Transverse colon (tissue), 4 donors: ENCODE measurements around the gene MRAS. TPM values are rescaled to one million over a fixed set of nuclear protein-coding genes. Genes with fewer than 3 reads are reported as not detected.

Source experiments
- DNase-seq: peaks from one replicate; pipeline ENCODE4 v3.0.0-alpha.2; 2019
- H3K27ac ChIP-seq, 4 donors: fragments of 200-600 bp; sonication (generic); 2 replicates each; pipeline ENCODE4 v1.5.1; 2016 to 2018; ENCODE audit warnings: inconsistent platforms in 4 of 4
- H3K27me3 ChIP-seq: fragments of 200-600 bp; sonication (generic); 2 replicates; pipeline ENCODE4 v1.5.1; 2017; ENCODE audit warnings: inconsistent platforms
- H3K36me3 ChIP-seq, 4 donors: fragments of 200-600 bp; sonication (generic); 2 replicates each; pipeline ENCODE4 v1.5.1; 2017 to 2019; ENCODE audit warnings: inconsistent platforms in 4 of 4
- H3K4me1 ChIP-seq, 4 donors: fragments of 200-600 bp; sonication (generic); 2 replicates each; pipeline ENCODE4 v1.5.1; 2017 to 2020; ENCODE audit warnings: inconsistent platforms in 4 of 4
- H3K4me3 ChIP-seq, 4 donors: fragments of 200-600 bp; sonication (generic); 1 replicate in 1 of 4; 2 replicates in 3 of 4; pipeline versions ENCODE4 v1.5.1 to v1.6.1; 2017 to 2019; ENCODE audit warnings: inconsistent platforms in 4 of 4
- H3K9me3 ChIP-seq, 2 donors: fragments of 200-600 bp; sonication (generic); 2 replicates each; pipeline ENCODE4 v1.5.1; 2017 to 2019; ENCODE audit warnings: inconsistent platforms in 2 of 2
- CTCF ChIP-seq, 5 experiments: fragments of 200-600 bp in 3 of 5; fragments of 450-650 bp in 2 of 5; sonication (generic) in 3 of 5; IDR thresholded peaks; 1 replicate in 2 of 5; 2 replicates in 3 of 5; pipeline ENCODE4 v1.5.1; 2016 to 2017; ENCODE audit warnings: antibody characterized with exemption in 5 of 5, inconsistent platforms in 3 of 5, mild to moderate bottlenecking in 2 of 5, moderate library complexity in 1 of 5
- EP300 ChIP-seq: sonication (generic); formaldehyde crosslinking; IDR thresholded peaks from one replicate; pipeline ENCODE4 v1.6.1; 2017; ENCODE audit warnings: antibody characterized with exemption, low read depth
- POLR2A ChIP-seq: fragments of 450-650 bp; IDR thresholded peaks from one replicate; pipeline ENCODE4 v1.6.1; 2016; ENCODE audit warnings: antibody characterized with exemption, mild to moderate bottlenecking, moderate library complexity
- POLR2AphosphoS5 ChIP-seq, 3 donors: sonication (generic); formaldehyde crosslinking; IDR thresholded peaks; one replicate each; pipeline ENCODE4 v1.6.1; 2016; ENCODE audit warnings: antibody characterized with exemption in 3 of 3
- WGBS, 2 donors: methylation state at CpG; one replicate each; pipeline ENCODE4 v1.1.5; 2018; ENCODE audit warnings: low coverage in 1 of 2; 5-methylcytosine and 5-hydroxymethylcytosine counted together
- in situ Hi-C, 4 donors: fragments of 200-750 bp; cut with MboI; loops; one replicate each; pipeline versions ENCODE4 v1.15.0 to v1.15.1; 2017; ENCODE audit warnings: low sequenced_read_pairs in 3 of 4, low pct_ligation_motif_present in 1 of 4, low pct_unique_long_range_greater_than_20kb in 1 of 4
- intact Hi-C: fragments of 100-400 bp; cut with DNase I; formaldehyde crosslinking; loops from one replicate; pipeline ENCODE4 v1.15.1; 2023; ENCODE audit warnings: low total_unique reads
- total RNA-seq, 4 donors: library from RNA; depleted of rRNA; stranded (reverse); fragments of >200 nt; gene quantifications; one replicate each; pipeline ENCODE4 v1.1.0, GENCODE V29; 2016

Gene MRAS
- total RNA-seq, 4 donors from 2014 or later: 3.0 to 9.6 (median 6.3) TPM

GRCh38 chr3:138331143-138331894, 17.1 kb upstream of the MRAS start:
- H3K27ac ChIP-seq: no peak overlapping the region
- H3K27me3 ChIP-seq: no peaks in the 10 kb centered on the region
- H3K4me3 ChIP-seq: no peak overlapping the region
- peaks cover 0 to 13% (median 8%) of the 10 kb centered on the region in 4 donors for H3K4me1 ChIP-seq
- TF ChIP-seq CTCF (IDR thresholded peaks at IDR 0.05) (no peak), EP300 (no peak), POLR2AphosphoS5 (IDR thresholded peaks at IDR 0.05) (no peak), POLR2A (no peak)
- in situ Hi-C loops (loop anchor here in 1 of 4 donors (10.0 kb wide), 1 partner anchor 263 kb away; the partner anchor contains the start of gene CEP70), intact Hi-C loops (no loop called here)
- H3K9me3 ChIP-seq: no peaks in the 10 kb centered on the region
- H3K36me3 ChIP-seq: no peaks in the 10 kb centered on the region
- no peak for DNase-seq
- 69 to 90% methylated on average over 2 to 6 of the region's 6 CpGs for WGBS, 2 donors

DNA sequence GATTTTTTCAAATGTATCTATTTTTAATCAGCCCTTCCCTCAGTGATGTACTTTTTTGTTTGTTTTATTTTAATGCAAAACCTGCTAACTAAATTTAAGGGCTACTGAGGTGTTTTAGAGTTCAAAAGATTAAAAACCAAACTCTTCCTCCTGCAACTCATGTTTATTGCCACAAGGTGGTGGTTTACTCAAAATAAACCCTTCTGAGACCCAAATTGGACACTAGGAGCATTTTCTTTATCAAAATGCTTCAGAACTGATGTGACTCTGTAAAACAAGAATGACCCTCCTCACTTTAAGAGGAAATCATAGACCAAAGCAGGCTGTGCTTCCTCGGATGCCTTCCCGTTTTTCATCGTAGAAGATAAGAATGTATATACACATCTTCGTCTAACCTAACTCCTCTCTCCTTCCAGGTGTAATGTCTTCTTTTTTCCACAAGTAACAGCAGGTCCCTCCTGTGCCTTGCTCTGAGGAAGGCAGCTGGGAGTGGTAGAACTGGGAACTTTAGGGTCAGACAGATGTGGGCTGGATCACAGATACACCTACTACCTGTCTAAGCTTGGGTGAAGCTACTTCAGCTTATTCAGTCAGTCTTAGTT, 15.8 kb upstream of the MRAS start:
- Histone ChIP-seq H3K27ac (no peak overlapping the region), H3K4me1 (peaks cover 0 to 13% (median 8%) of the 10 kb centered on the region in 4 donors), H3K36me3 (no peaks in the 10 kb centered on the region), H3K4me3 (no peak overlapping the region), H3K9me3 (no peaks in the 10 kb centered on the region), H3K27me3 (no peaks in the 10 kb centered on the region)
- no peak for DNase-seq
- WGBS, 2 donors: 47 to 49% methylated on average over 3 to 4 of the region's 4 CpGs
- TF ChIP-seq EP300 (no peak), CTCF (IDR thresholded peaks at IDR 0.05) (peak; percentile 31 to 49 (median 49)), POLR2A (no peak), POLR2AphosphoS5 (IDR thresholded peaks at IDR 0.05) (no peak)
- intact Hi-C loops: no loop called here
- in situ Hi-C loops: loop anchor here in 1 of 4 donors (10.0 kb wide), 1 partner anchor 262 kb away; the partner anchor contains the start of gene CEP70

DNA sequence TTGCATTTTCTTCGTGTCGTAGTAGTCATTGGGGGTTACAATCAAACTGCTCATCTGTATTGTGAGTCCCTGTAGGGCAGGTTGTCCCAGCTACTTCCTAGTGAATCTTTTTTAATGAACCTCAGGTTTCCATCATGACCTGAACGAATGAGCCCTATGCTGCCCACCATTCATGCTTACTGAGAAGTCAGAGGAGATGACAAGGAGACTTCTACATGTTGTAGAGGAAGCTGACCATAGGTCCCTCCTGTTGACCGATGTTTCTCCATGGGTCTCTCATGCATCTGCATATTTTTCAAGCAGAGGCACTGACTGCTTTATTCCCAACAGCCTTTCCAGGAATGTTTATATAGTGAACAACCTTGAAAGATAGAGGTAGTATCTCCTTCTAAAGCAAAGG, 13.8 kb upstream of the MRAS start:
- in situ Hi-C loops (loop anchor here in 1 of 4 donors (10.0 kb wide), 1 partner anchor 260 kb away; the partner anchor contains the start of gene CEP70), intact Hi-C loops (no loop called here)
- WGBS, 2 donors: 78 to 82% methylated on average over 3 to 4 of the region's 4 CpGs

More for the DNA sequence above, 13.8 kb upstream of the MRAS start:
- DNase-seq: no peak
- TF ChIP-seq POLR2A (no peak), EP300 (no peak), CTCF (IDR thresholded peaks at IDR 0.05) (no peak), POLR2AphosphoS5 (IDR thresholded peaks at IDR 0.05) (no peak)
- H3K9me3 ChIP-seq: no peaks in the 10 kb centered on the region
- no peaks in the 10 kb centered on the region for H3K27me3 ChIP-seq
- no peak overlapping the region for H3K4me3 ChIP-seq
- H3K36me3 ChIP-seq: no peaks in the 10 kb centered on the region
- H3K4me1 ChIP-seq: peaks cover 0 to 5% (median 1%) of the 10 kb centered on the region in 4 donors
- no peak overlapping the region for H3K27ac ChIP-seq
